ENCODE data around the gene CYFIP1.

- TF ChIP-seq EZH2 (IDR thresholded peaks at IDR 0.05; ENCODE audit: insufficient read depth, low read length) (no peak), CTCF (IDR thresholded peaks at IDR 0.05; ENCODE audit: insufficient read depth, low read depth, low read length) (no peak)
Observed at GRCh38 chr15:22902046-22902445, 78.1 kb downstream of the CYFIP1 start.

Measured in astrocyte (in vitro differentiated cells and primary cell).